ENCODE results near the gene CCDC142. TPM values are rescaled to one million over a fixed set of nuclear protein-coding genes. Genes with fewer than 3 reads are reported as not detected.

Gene CCDC142
- total and polyA plus RNA-seq, 2 experiments from 2014 or later = 5.1 to 12.3 TPM

DNA sequence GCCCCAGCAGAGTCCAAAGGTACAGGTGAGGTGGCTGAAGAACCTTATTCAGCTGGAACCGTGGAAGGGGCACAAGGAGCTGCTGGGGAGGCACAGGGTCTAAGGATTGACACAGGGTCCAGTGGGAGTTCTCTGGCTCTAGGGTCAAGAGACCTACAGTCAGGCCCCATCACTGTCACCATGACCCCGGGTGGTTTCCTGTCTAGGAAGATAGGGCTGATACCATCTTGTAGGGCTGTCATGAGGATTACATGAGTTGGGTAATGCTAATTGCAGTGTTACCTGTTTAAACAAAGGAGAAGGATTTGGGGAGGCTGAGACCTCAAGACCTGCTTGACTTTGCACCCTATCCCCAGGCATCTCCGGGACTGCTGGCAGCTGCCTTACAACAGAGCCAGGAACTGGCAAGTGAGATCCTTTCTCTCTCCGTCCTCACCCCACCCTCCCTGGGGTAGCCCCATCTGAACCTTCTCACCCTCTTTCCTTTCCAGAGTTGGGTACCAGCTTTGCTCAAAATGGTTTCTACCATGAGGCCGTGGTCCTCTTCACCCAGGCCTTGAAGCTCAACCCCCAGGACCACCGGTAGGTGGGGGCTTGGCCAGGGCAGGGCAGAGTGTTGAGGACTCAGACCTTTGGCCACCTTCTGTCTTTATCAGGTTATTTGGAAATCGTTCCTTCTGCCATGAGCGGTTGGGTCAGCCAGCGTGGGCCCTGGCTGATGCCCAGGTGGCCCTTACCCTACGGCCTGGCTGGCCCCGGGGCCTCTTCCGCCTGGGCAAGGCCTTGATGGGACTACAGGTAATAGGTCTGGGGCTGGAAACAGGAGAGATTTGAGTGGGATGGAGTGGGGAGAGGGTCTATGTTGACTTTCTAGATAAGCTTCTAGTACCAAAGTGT is 9.1 kb upstream of the CCDC142 start:
- Histone ChIP-seq H3K4me1 (ENCODE audit: insufficient read depth) (no peaks in the 10 kb centered on the region), H3K4me2 (no peak overlapping the region), H3K79me2 (replicated peaks; ENCODE audit: insufficient read depth) (no peaks in the 10 kb centered on the region), H3K27me3 (ENCODE audit: insufficient read depth) (peaks cover 29% of the 10 kb centered on the region), H2AFZ (no peak overlapping the region), H3K9me2 (ENCODE audit: insufficient read depth) (no peaks in the 10 kb centered on the region), H3K4me3 (no peak overlapping the region), H3K36me3 (ENCODE audit: insufficient read depth) (0 out of 2 replicates have a peak, but pooled peaks cover 5% of the 10 kb centered on the region), H3K27ac (ENCODE audit: low read depth) (no peak overlapping the region), H3F3A (replicated peaks; ENCODE audit: low read depth) (0 out of 2 replicates have a peak, but pooled peaks cover 7% of the 10 kb centered on the region), H4K20me1 (replicated peaks; ENCODE audit: insufficient read depth) (no peaks in the 10 kb centered on the region; the same call in 1 of the 2 replicates)
- no peaks in the 10 kb centered on the region; the same call in 2 of the 3 replicates for H3K9me3 Mint-ChIP-seq
- no peak for ATAC-seq
- no peak for DNase-seq (ENCODE audit: low spot score)
- no peak overlapping the region for H3K27ac Mint-ChIP-seq
- H3K4me3 Mint-ChIP-seq = no peak overlapping the region
- no peak for TF ChIP-seq ZNF114 (CRISPR knock-in tag; IDR thresholded peaks at IDR 0.05)
- peaks cover 44% of the 10 kb centered on the region for H3K36me3 Mint-ChIP-seq (ENCODE audit: low read depth)
- H3K27me3 Mint-ChIP-seq (ENCODE audit: insufficient read depth, low read depth, poor library complexity) = peaks cover 24% of the 10 kb centered on the region
- no peaks in the 10 kb centered on the region; the same call in 2 of the 3 replicates for H3K4me1 Mint-ChIP-seq

DNA sequence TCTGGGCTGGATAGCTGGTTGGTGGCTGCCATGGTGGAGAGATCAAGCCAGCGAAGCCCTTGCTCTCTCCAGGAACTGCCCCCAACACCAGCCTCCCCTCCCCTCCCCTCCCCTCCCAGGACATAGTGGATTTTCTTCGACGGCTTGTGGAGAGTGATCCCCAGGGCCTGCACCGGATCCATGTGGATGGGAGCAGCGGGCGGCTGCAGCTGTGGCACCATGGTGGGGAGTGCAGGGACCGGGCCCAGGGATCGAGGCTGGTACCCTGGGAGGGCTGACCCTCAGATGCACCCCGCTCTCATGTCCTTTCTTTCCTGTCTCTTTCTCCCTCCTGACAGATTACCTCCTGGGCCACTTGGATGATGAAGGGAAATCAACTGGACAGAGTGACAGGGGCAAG is 7.1 kb upstream of the CCDC142 start:
- Histone ChIP-seq H3K4me3 (no peak overlapping the region), H3K27ac (ENCODE audit: low read depth) (no peak overlapping the region), H3K9me2 (ENCODE audit: insufficient read depth) (no peaks in the 10 kb centered on the region), H4K20me1 (replicated peaks; ENCODE audit: insufficient read depth) (no peaks in the 10 kb centered on the region), H3K79me2 (replicated peaks; ENCODE audit: insufficient read depth) (no peaks in the 10 kb centered on the region), H3K4me1 (ENCODE audit: insufficient read depth) (no peaks in the 10 kb centered on the region), H3F3A (replicated peaks; ENCODE audit: low read depth) (no peaks in the 10 kb centered on the region), H3K36me3 (ENCODE audit: insufficient read depth) (peaks cover 5% of the 10 kb centered on the region; the same call in 1 of the 2 replicates), H3K27me3 (ENCODE audit: insufficient read depth) (peaks cover 9% of the 10 kb centered on the region), H3K4me2 (no peak overlapping the region), H2AFZ (no peak overlapping the region)
- ATAC-seq (no peak), DNase-seq (ENCODE audit: low spot score) (no peak)
- H3K36me3 Mint-ChIP-seq (ENCODE audit: low read depth) = peaks cover 56% of the 10 kb centered on the region
- no peak overlapping the region for H3K4me3 Mint-ChIP-seq
- no peaks in the 10 kb centered on the region; the same call in 2 of the 3 replicates for H3K4me1 Mint-ChIP-seq
- no peaks in the 10 kb centered on the region; the same call in 2 of the 3 replicates for H3K9me3 Mint-ChIP-seq
- H3K27me3 Mint-ChIP-seq (ENCODE audit: insufficient read depth, low read depth, poor library complexity) = peaks cover 6% of the 10 kb centered on the region
- H3K27ac Mint-ChIP-seq = no peak overlapping the region
- TF ChIP-seq, protein P1, sequence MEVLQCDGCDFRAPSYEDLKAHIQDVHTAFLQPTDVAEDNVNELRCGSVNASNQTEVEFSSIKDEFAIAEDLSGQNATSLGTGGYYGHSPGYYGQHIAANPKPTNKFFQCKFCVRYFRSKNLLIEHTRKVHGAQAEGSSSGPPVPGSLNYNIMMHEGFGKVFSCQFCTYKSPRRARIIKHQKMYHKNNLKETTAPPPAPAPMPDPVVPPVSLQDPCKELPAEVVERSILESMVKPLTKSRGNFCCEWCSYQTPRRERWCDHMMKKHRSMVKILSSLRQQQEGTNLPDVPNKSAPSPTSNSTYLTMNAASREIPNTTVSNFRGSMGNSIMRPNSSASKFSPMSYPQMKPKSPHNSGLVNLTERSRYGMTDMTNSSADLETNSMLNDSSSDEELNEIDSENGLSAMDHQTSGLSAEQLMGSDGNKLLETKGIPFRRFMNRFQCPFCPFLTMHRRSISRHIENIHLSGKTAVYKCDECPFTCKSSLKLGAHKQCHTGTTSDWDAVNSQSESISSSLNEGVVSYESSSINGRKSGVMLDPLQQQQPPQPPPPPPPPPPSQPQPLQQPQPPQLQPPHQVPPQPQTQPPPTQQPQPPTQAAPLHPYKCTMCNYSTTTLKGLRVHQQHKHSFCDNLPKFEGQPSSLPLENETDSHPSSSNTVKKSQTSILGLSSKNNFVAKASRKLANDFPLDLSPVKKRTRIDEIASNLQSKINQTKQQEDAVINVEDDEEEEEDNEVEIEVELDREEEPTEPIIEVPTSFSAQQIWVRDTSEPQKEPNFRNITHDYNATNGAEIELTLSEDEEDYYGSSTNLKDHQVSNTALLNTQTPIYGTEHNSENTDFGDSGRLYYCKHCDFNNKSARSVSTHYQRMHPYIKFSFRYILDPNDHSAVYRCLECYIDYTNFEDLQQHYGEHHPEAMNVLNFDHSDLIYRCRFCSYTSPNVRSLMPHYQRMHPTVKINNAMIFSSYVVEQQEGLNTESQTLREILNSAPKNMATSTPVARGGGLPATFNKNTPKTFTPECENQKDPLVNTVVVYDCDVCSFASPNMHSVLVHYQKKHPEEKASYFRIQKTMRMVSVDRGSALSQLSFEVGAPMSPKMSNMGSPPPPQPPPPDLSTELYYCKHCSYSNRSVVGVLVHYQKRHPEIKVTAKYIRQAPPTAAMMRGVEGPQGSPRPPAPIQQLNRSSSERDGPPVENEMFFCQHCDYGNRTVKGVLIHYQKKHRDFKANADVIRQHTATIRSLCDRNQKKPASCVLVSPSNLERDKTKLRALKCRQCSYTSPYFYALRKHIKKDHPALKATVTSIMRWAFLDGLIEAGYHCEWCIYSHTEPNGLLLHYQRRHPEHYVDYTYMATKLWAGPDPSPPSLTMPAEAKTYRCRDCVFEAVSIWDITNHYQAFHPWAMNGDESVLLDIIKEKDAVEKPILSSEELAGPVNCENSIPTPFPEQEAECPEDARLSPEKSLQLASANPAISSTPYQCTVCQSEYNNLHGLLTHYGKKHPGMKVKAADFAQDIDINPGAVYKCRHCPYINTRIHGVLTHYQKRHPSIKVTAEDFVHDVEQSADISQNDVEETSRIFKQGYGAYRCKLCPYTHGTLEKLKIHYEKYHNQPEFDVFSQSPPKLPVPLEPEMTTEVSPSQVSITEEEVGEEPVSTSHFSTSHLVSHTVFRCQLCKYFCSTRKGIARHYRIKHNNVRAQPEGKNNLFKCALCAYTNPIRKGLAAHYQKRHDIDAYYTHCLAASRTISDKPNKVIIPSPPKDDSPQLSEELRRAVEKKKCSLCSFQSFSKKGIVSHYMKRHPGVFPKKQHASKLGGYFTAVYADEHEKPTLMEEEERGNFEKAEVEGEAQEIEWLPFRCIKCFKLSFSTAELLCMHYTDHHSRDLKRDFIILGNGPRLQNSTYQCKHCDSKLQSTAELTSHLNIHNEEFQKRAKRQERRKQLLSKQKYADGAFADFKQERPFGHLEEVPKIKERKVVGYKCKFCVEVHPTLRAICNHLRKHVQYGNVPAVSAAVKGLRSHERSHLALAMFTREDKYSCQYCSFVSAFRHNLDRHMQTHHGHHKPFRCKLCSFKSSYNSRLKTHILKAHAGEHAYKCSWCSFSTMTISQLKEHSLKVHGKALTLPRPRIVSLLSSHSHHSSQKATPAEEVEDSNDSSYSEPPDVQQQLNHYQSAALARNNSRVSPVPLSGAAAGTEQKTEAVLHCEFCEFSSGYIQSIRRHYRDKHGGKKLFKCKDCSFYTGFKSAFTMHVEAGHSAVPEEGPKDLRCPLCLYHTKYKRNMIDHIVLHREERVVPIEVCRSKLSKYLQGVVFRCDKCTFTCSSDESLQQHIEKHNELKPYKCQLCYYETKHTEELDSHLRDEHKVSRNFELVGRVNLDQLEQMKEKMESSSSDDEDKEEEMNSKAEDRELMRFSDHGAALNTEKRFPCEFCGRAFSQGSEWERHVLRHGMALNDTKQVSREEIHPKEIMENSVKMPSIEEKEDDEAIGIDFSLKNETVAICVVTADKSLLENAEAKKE (CRISPR knock-in tag; IDR thresholded peaks at IDR 0.05) = no peak
- TF ChIP-seq JUNB (IDR thresholded peaks at IDR 0.05; ENCODE audit: unreplicated experiment) (no peak), EZH2 (IDR thresholded peaks at IDR 0.05; ENCODE audit: low read depth, unreplicated experiment) (no peak), EZH2phosphoT487 (IDR thresholded peaks at IDR 0.05; ENCODE audit: unreplicated experiment) (no peak), CREB1 (CRISPR knock-in tag; IDR thresholded peaks at IDR 0.05; ENCODE audit: low read depth) (no peak), NANOG (IDR thresholded peaks at IDR 0.05; ENCODE audit: borderline replicate concordance) (no peak), POLR2AphosphoS5 (IDR thresholded peaks at IDR 0.05; ENCODE audit: low read depth) (no peak), ZNF331 (CRISPR knock-in tag; IDR thresholded peaks at IDR 0.05; ENCODE audit: low read depth) (no peak), ZNF114 (CRISPR knock-in tag; IDR thresholded peaks at IDR 0.05) (no peak)
- TF ChIP-seq, protein P2, sequence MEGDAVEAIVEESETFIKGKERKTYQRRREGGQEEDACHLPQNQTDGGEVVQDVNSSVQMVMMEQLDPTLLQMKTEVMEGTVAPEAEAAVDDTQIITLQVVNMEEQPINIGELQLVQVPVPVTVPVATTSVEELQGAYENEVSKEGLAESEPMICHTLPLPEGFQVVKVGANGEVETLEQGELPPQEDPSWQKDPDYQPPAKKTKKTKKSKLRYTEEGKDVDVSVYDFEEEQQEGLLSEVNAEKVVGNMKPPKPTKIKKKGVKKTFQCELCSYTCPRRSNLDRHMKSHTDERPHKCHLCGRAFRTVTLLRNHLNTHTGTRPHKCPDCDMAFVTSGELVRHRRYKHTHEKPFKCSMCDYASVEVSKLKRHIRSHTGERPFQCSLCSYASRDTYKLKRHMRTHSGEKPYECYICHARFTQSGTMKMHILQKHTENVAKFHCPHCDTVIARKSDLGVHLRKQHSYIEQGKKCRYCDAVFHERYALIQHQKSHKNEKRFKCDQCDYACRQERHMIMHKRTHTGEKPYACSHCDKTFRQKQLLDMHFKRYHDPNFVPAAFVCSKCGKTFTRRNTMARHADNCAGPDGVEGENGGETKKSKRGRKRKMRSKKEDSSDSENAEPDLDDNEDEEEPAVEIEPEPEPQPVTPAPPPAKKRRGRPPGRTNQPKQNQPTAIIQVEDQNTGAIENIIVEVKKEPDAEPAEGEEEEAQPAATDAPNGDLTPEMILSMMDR (conservative IDR thresholded peaks at IDR 0.05; ENCODE audit: low read depth in 2 of 2) = no peak
- TF ChIP-seq, protein P3, sequence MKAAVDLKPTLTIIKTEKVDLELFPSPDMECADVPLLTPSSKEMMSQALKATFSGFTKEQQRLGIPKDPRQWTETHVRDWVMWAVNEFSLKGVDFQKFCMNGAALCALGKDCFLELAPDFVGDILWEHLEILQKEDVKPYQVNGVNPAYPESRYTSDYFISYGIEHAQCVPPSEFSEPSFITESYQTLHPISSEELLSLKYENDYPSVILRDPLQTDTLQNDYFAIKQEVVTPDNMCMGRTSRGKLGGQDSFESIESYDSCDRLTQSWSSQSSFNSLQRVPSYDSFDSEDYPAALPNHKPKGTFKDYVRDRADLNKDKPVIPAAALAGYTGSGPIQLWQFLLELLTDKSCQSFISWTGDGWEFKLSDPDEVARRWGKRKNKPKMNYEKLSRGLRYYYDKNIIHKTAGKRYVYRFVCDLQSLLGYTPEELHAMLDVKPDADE (IDR thresholded peaks at IDR 0.05) = no peak

Data from GM23338 (cell line).